Effector memory CD8-positive, alpha-beta T cell (primary cell): ENCODE results near the gene EMSY.
A peak's percentile ranks its signal among the peaks of the same experiment; 100 is the strongest.
"Not testable (repeated sequence)": the region's sequence is repeated elsewhere in the genome, so short reads cannot be mapped to it uniquely, and the experiment has no call there.

ENCODE experiments used
- ATAC-seq: fragments of 150-1000 bp; cut with Tn5 transposase; replicated peaks from 2 replicates; pipeline ENCODE4 v1.10.0; 2021; ENCODE audit warnings: mild to moderate bottlenecking, moderate library complexity
- DNase-seq, 3 experiments: peaks; one replicate each; pipeline ENCODE4 v3.0.0; 2021
- H3K27ac Mint-ChIP-seq, 2 donors: one replicate each; pipeline ENCODE4 v1.8.0; 2022; ENCODE audit warnings: mild to moderate bottlenecking in 2 of 2, mixed read lengths in 2 of 2, moderate library complexity in 2 of 2
- H3K27me3 Mint-ChIP-seq, 2 donors: one replicate each; pipeline ENCODE4 v1.8.0; 2022; ENCODE audit warnings: mixed read lengths in 2 of 2
- H3K36me3 Mint-ChIP-seq: one replicate; pipeline ENCODE4 v1.8.0; 2022; ENCODE audit warnings: mild to moderate bottlenecking, moderate library complexity, mixed read lengths; ENCODE audit not compliant: insufficient read depth
- H3K4me1 Mint-ChIP-seq, 2 donors: one replicate each; pipeline ENCODE4 v1.8.0; 2022; ENCODE audit warnings: low read depth in 2 of 2, mixed read lengths in 2 of 2
- H3K4me3 Mint-ChIP-seq, 2 donors: one replicate each; pipeline ENCODE4 v1.8.0; 2022; ENCODE audit warnings: mild to moderate bottlenecking in 2 of 2, mixed read lengths in 2 of 2, moderate library complexity in 2 of 2
- H3K9me3 Mint-ChIP-seq, 2 donors: one replicate each; pipeline ENCODE4 v1.8.0; 2022; ENCODE audit warnings: mixed read lengths in 2 of 2

Gene EMSY

DNA sequence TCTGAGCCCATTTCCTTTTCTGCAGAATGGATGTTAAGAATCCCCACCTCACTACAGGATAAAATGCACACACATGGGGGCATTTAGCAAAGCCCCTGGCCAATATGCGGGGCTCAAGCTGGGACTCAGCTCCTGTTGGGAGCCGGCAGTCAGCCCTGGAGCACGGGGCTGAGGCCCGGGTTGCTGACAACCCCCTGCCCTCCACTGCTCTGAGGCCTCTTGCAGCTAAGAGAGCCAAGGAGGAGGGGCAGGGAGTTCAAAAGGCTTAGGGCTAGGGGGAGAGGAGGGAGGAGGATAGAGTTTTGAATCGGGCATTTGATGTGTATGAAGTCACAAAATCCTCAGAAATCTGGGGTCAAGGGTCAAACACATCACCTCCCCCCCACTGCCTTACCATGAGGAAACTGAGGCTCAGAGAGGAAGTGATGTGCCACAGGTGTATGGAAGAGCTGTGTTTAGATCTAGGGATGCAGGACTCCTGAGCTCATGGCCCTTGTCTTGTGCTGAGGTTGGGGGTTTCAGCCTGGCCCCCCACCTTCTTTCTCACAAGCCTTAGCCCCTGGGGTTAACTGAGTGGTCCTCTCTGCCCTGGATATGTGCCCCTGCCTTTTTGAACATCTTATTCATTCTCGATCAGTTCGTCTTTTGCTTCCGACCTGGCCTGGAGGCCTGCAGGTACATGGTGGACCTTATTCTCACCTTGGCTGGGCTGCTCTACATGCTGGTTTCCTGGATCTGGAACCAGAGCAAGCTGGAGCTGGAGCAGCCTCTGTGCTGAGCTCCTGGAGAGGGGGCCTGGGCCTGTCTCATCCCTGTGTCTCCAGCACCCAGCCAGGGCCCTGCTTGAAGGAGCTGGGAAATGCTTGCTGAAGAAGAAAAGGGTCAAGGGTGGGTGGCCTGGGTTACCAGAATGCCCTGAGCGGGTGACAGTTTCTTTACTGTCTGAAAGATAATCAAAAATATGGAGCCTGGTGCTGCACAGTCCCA, 145.4 kb downstream of the EMSY start:
- Mint-ChIP-seq H3K4me1 (peaks cover 3 to 4% of the 10 kb centered on the region in 2 donors), H3K27ac (peak overlapping the region in 1 of 2 donors; percentile 3), H3K27me3 (peaks cover 0 to 28% of the 10 kb centered on the region in 2 donors), H3K9me3 (no peaks in the 10 kb centered on the region), H3K4me3 (no peak overlapping the region), H3K36me3 (peaks cover 3% of the 10 kb centered on the region)
- no peak for DNase-seq
- ATAC-seq, result no peak

DNA sequence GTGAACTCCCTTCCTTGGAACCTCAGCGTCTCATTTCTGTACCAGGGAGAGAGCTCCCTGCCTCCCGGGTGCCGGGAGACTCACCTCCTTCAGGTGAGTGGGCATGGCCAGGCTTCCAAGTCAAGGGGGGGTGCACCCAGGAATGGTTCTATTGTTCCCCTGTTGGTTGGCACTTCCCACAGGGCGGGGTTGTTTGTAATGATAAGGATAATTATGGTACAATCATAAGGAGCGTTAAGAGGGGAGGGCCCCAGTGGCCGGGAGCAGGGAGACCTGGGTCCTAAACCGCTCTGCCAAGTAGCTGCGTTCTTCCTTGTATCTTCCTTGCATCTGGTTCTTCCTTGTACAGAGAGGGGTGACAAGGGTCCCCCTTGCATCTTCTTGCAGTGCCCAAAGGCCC, 146.6 kb downstream of the EMSY start:
- Mint-ChIP-seq H3K27me3 (peaks cover 0 to 28% of the 10 kb centered on the region in 2 donors), H3K4me3 (no peak overlapping the region), H3K36me3 (peaks cover 3% of the 10 kb centered on the region), H3K9me3 (no peaks in the 10 kb centered on the region), H3K4me1 (peaks cover 3 to 4% of the 10 kb centered on the region in 2 donors), H3K27ac (no peak overlapping the region)
- no peak for ATAC-seq
- DNase-seq, result no peak

GRCh38 chr11:76592025-76592914, 147.5 kb downstream of the EMSY start:
- Mint-ChIP-seq H3K4me3 (no peak overlapping the region), H3K9me3 (no peaks in the 10 kb centered on the region), H3K36me3 (peaks cover 3% of the 10 kb centered on the region), H3K27me3 (peaks cover 0 to 35% of the 10 kb centered on the region in 2 donors), H3K27ac (peak overlapping the region in 1 of 2 donors; percentile 32), H3K4me1 (peaks cover 3 to 4% of the 10 kb centered on the region in 2 donors)
- ATAC-seq, result no peak
- no peak for DNase-seq

GRCh38 chr11:76592961-76593360, 148.1 kb downstream of the EMSY start:
- no peak overlapping the region for H3K27ac Mint-ChIP-seq
- H3K4me3 Mint-ChIP-seq, result no peak overlapping the region
- H3K36me3 Mint-ChIP-seq, result peaks cover 3% of the 10 kb centered on the region
- H3K4me1 Mint-ChIP-seq, result peaks cover 3 to 4% of the 10 kb centered on the region in 2 donors
- H3K27me3 Mint-ChIP-seq, result peaks cover 0 to 42% of the 10 kb centered on the region in 2 donors
- no peaks in the 10 kb centered on the region for H3K9me3 Mint-ChIP-seq
- DNase-seq (no peak), ATAC-seq (no peak)

- peak overlapping the region in 1 of 2 donors; percentile 47 for H3K27ac Mint-ChIP-seq
- H3K27me3 Mint-ChIP-seq, result peaks cover 0 to 28% of the 10 kb centered on the region in 2 donors
- ATAC-seq, H3K9me3 Mint-ChIP-seq, H3K4me1 Mint-ChIP-seq, H3K4me3 Mint-ChIP-seq, DNase-seq, H3K36me3 Mint-ChIP-seq: not testable (repeated sequence)
Measured at GRCh38 chr11:76595091-76595490, 150.3 kb downstream of the EMSY start.

DNA sequence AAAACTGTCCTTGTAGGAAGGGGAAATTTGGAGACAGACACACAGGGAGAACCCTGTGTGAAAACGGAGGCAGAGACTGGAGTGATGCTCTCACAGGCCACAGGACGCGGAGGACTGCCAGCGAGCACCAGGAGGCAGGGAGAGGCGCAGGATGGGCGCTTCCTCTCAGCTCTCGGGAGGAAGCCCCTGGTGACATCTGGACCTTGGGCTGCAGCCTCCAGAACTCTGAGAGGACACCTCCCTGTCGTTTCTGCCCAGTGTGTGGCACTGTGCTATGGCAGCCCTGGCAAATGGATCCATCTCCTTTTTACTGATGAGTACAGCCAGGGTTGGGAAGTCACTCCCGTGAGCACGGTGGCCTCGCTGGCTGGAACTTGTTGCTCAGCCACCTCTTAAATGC, 151.8 kb downstream of the EMSY start:
- H3K4me3 Mint-ChIP-seq, result no peak overlapping the region
- H3K27me3 Mint-ChIP-seq, result peaks cover 0 to 18% of the 10 kb centered on the region in 2 donors
- ATAC-seq, result no peak
- no peak for DNase-seq
- H3K9me3 Mint-ChIP-seq, result no peaks in the 10 kb centered on the region
- no peak overlapping the region for H3K27ac Mint-ChIP-seq
- peaks cover 0 to 4% of the 10 kb centered on the region in 2 donors for H3K4me1 Mint-ChIP-seq
- H3K36me3 Mint-ChIP-seq, result peaks cover 3% of the 10 kb centered on the region

DNA sequence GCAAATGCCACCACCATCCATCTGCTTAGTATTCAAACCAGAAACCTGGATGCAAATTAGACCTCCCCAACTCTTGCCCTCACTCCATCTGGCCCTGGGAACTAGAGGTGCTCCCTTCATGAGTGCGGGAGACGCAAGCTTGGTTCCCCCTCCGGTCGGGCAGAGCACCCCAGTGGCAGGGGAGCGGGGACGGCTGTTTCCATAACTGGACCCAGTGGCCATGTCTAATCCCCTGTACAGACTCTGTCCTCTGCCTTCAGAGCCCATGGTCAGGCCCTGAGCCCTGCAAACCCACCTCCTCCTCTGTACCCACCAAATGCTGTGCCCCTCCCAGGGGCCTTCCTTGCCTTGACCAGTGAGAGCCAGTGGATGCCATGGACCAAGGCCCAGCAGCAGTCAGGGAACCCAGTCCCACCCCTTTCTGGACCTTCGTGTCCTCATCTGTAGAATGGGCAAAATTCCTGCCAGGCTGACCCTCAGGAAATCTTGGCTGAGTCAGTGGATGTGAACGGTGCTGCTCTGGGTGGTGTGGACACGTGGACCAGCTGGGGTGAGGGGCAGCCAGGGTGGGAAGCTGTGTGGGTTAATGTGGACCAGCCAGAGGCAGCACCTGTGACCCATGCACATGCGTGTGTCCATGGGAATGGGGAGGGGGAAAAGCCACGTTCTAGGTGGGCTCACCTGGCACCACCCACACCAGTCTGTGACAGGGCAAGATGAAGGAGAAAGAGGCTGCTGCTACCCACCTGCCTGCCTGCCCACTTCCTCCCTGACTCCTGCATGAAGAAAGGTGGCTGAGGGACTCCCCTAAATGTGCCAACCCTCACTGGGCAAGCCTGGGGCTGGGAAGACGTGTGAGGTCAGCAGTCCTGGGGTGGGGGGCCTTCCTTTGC, 153.0 kb downstream of the EMSY start:
- H3K9me3 Mint-ChIP-seq, result no peaks in the 10 kb centered on the region
- peaks cover 0 to 4% of the 10 kb centered on the region in 2 donors for H3K4me1 Mint-ChIP-seq
- ATAC-seq (no peak), DNase-seq (no peak)
- H3K27me3 Mint-ChIP-seq, result peaks cover 0 to 13% of the 10 kb centered on the region in 2 donors
- H3K36me3 Mint-ChIP-seq, result peaks cover 3% of the 10 kb centered on the region
- H3K27ac Mint-ChIP-seq, result no peak overlapping the region
- no peak overlapping the region for H3K4me3 Mint-ChIP-seq

DNA sequence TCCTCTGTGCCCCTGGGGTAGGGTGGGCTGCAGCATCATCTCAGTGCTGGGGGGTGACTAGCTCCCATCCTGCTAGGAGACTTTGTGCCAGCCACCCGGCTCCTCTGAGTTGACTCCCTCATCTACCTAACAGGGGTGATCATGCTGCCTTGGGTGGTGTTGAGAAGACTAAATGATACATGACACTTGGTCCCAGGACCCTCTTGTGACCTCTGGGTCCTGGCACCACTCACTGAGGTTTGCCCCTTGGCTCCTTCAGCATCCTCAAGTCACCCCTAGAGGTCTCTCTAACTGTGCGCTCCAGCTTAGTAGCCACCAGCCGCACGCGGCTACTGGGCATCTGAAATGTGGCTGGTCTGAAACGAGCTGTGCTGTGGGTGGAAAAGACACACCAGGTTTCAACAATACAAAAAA, 153.6 kb downstream of the EMSY start:
- H3K36me3 Mint-ChIP-seq, result peaks cover 3% of the 10 kb centered on the region
- H3K27me3 Mint-ChIP-seq, result peaks cover 0 to 13% of the 10 kb centered on the region in 2 donors
- DNase-seq, result no peak
- no peaks in the 10 kb centered on the region for H3K9me3 Mint-ChIP-seq
- no peak for ATAC-seq
- H3K27ac Mint-ChIP-seq, result no peak overlapping the region
- H3K4me1 Mint-ChIP-seq, result peaks cover 0 to 4% of the 10 kb centered on the region in 2 donors
- H3K4me3 Mint-ChIP-seq, result no peak overlapping the region

- peaks cover 0 to 4% of the 10 kb centered on the region in 2 donors for H3K4me1 Mint-ChIP-seq
- DNase-seq, result no peak
- no peak overlapping the region for H3K4me3 Mint-ChIP-seq
- ATAC-seq, result no peak
- H3K36me3 Mint-ChIP-seq, result no peaks in the 10 kb centered on the region
- no peaks in the 10 kb centered on the region for H3K9me3 Mint-ChIP-seq
- peak overlapping the region in 1 of 2 donors; percentile 44 for H3K27ac Mint-ChIP-seq
- peaks cover 0 to 13% of the 10 kb centered on the region in 2 donors for H3K27me3 Mint-ChIP-seq
Measured at GRCh38 chr11:76599041-76600013, 154.5 kb downstream of the EMSY start.

DNA sequence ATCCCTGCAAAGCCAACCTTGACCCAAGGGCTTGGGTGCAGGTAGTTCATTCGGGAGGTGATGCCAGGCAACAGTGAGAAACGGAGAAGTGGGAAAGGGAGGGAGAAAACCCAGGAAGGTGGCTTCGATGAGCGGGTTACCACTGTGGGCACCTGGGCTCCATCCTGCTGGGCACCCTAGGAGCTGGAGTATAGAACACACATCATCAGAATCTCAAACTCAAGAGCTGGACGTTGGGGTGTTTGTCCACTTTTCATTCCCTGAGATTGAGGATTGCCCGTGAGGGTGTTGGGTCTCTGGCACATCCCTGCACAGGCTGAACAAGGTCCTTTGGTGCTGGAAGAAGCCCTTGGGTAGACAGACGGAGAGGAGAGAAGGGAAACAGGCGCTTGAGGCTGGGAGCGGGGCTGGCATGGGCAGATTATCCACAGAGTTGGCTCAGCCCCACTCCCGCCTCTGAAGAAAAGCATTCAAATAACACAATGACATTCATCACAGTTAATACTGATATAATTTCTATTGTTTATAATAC, 155.4 kb downstream of the EMSY start:
- Mint-ChIP-seq H3K36me3 (no peaks in the 10 kb centered on the region), H3K27me3 (peaks cover 0 to 13% of the 10 kb centered on the region in 2 donors), H3K4me3 (no peak overlapping the region), H3K4me1 (no peaks in the 10 kb centered on the region), H3K27ac (no peak overlapping the region), H3K9me3 (no peaks in the 10 kb centered on the region)
- ATAC-seq (no peak), DNase-seq (no peak)

DNA sequence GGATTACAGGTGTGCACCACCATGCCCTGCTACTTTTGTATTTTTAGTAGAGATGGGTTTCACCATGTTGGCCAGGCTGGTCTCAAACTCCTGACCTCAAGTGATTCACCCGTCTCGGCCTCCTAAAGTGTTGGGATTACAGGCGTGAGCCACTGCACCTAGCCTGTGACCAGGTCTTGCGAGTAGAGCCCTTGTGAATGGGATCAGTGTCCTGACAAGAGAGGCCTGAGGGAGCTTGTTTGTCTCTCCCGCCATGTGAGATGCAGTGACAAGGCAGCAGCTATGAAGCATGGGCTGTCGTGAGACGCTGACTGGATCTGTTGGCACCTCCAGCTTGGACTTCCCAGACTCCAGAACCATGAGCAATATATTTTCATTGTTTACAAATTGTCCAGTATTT, 156.5 kb downstream of the EMSY start:
- DNase-seq (no peak), ATAC-seq (no peak)
- H3K4me3 Mint-ChIP-seq, result no peak overlapping the region
- H3K36me3 Mint-ChIP-seq, result no peaks in the 10 kb centered on the region
- no peaks in the 10 kb centered on the region for H3K4me1 Mint-ChIP-seq
- no peak overlapping the region for H3K27ac Mint-ChIP-seq
- no peaks in the 10 kb centered on the region for H3K9me3 Mint-ChIP-seq
- peaks cover 0 to 13% of the 10 kb centered on the region in 2 donors for H3K27me3 Mint-ChIP-seq

DNA sequence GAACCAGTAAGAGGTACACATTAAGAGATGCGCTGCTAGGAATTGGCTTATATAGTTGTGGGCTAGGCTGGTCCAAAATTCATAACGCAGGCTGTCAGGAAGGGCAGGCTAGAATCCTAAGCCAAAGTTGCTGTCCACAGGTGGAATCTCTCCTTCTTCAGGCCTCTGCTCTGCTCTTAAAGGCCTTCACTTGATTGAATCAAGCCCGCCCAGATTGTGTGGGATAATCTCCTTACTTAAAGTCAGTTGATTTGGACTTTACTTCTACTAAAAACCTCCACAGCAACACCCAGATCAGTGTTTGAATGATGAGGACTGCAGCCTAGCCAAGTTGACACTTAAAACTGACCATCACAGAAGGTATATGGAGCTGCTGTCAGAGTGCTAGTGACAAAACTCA, 156.9 kb downstream of the EMSY start:
- no peaks in the 10 kb centered on the region for H3K4me1 Mint-ChIP-seq
- DNase-seq (no peak), ATAC-seq (no peak)
- peaks cover 0 to 12% of the 10 kb centered on the region in 2 donors for H3K27me3 Mint-ChIP-seq
- H3K27ac Mint-ChIP-seq, result no peak overlapping the region
- no peaks in the 10 kb centered on the region for H3K36me3 Mint-ChIP-seq
- no peaks in the 10 kb centered on the region for H3K9me3 Mint-ChIP-seq
- no peak overlapping the region for H3K4me3 Mint-ChIP-seq
